Ecto neural progenitor cell (in vitro differentiated cells): ENCODE measurements around the gene SYT2.
"Not testable (repeated sequence)": the region's sequence is repeated elsewhere in the genome, so short reads cannot be mapped to it uniquely, and the experiment has no call there.

Experiments
- DNase-seq: peaks from one replicate; pipeline ENCODE4 v3.0.0-alpha.2; 2018; ENCODE audit warnings: low spot score

SYT2 gene

GRCh38 chr1:202623075-202623474, 87.2 kb downstream of the SYT2 start:
- DNase-seq, result no peak

- DNase-seq, result no peak
Observed at GRCh38 chr1:202622388-202622787, 87.9 kb downstream of the SYT2 start.

DNA sequence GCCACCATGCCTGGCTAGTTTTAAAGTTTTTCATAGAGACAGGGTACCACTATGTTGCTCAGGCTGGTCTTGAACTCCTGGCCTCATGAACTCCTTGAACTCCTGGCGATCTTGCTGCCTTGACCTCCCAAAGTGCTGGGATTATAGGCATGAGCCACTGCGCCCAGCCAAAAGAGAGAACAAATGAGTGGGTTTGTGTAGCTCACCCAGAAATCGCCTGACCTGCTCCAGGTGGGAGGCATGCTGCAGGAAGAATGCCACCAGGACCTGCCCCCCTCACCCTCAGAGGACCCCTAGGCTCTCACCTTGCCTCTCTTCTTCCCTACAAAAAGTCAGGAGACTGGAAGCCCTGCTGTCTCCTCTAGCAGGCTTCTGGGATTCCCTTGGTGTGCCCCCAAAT, 88.8 kb downstream of the SYT2 start:
- no peak for DNase-seq

- DNase-seq, result not testable (repeated sequence)
Observed at GRCh38 chr1:202620036-202620435, 90.2 kb downstream of the SYT2 start.

GRCh38 chr1:202619505-202619904, 90.7 kb downstream of the SYT2 start:
- DNase-seq, result no peak

- not testable (repeated sequence) for DNase-seq
Observed at GRCh38 chr1:202619012-202619411, 91.2 kb downstream of the SYT2 start.

DNA sequence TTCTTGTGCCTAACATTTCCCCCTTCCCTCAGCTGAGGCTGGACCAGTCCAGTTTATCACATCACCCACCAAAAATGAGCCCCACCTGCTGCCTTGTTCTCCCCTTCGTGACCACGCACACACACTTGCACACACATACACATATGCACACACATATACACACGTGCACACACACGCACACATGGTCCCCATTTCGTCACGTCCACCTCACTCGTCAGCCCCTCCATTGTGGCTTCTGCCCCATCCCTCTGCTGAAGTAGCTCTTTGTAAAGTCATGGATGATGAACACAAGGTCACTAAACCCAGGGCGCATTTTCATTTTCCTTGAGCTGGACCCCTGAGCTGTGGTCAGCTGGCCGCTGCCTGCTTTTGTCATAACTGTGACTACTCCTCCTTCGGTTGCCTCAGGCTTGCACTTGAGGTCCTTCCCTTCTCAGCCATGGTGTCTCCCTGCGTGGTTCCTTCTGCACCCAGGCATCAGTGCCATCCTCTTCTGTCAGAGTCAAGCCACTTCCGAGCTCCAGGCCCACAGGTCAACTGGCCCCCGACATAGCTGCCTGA, 93.8 kb downstream of the SYT2 start:
- no peak for DNase-seq

- no peak for DNase-seq
Observed at GRCh38 chr1:202615501-202616354, 94.5 kb downstream of the SYT2 start.

DNA sequence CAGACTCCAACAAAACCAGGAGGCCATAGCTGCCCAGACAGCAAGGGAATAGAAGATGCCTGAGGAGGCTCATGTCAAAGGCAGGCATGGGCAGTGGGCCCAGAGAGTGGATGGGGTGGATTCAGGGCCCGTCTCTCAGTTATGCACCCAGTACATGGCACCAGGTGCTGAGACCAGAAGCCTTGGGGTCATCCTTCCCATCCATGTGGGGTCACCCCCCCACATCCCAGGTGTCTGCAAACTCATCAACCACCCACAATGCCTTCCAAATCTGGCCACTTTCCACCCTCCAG, 95.1 kb downstream of the SYT2 start:
- DNase-seq, result not testable (repeated sequence)

GRCh38 chr1:202614363-202615207, 95.7 kb downstream of the SYT2 start:
- not testable (repeated sequence) for DNase-seq

GRCh38 chr1:202613571-202613970, 96.7 kb downstream of the SYT2 start:
- no peak for DNase-seq

DNA sequence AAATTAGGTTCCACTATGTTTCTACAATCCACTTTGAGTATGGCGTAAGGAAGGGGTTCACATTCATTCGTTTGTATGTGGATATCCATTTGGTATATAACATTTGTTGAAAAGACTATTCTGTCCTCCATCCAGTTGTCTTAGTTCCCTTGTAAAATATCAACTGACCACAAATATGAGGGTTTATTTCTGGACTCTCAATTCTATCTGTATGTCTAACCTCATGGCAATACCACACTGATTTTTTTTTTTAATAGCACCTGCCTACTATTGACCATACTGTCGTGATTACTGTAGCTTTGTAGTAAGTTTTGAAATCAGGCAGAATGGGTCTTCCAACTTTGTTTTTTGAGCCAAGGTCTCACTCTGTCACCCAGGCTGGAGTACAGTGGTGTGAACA, 98.2 kb downstream of the SYT2 start:
- DNase-seq, result not testable (repeated sequence)

GRCh38 chr1:202605515-202605914, 104.7 kb downstream of the SYT2 start:
- no peak for DNase-seq

GRCh38 chr1:202603435-202603834, 106.8 kb downstream of the SYT2 start:
- no peak for DNase-seq

DNA sequence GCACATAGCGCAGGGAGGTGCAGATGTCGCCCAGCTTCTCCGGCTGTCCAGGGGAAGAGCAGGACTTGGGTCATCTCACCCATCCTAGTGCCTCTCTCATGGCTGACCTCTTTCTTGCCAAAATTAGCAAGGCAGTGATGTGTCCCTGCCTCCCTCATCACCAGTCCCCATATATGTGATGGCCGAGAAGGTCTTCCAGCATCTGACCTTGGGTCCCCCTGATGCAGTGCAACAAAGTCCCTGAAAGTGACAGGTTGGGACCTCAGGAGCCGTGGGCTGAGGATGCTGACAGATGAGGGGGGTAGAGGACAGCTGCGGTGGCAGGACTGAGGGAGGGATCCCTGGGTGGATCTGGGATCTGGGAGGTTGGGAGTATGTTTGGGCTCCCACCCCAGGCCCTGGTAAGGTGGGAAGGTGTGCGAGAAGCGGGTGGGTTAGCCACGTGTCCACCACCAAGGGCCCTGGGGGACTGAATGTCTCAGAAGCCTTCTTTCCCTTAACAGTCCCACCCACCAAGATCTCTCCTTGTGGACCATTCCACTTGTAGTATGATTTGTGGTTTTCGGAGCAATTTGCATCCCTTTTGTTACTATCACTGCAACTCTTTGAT, 109.7 kb downstream of the SYT2 start:
- DNase-seq, result no peak

DNA sequence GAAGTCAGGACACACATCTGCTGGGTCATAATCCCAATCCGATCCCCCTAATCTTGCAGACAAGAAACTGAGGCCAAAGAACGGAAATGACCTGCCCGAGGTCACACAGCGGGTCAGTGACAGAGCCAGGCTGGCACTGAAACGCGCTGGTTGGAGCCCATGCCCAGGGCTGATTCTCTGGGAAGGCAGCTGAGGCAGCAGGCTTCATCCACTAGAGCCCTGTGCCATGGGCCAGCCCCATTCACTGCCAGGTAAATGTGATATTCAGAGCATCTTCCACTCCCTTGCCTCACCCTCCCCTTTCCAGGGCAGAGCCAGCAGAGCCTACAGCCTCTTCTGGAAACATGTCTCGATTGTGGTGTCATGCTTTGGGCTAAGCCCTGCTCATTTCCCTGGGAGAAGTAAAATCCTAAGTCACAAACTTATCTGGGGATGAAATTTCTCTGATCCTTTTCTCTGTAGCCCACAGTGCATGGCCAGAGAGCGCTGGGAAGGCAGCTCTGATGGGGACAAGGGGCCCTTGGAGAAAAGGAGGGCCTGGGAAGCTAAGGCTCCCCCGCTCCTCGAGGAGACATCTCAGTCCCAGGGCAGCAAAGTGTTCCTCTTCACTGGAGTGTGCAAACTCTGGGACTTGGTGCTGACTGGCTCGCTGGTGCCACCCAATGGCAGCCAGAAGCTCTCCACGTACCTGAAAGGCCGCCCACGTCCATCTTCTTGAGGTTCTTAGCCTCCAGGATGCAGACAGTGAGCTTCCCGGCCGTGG, 110.4 kb downstream of the SYT2 start:
- DNase-seq, result peak; percentile 73

DNA sequence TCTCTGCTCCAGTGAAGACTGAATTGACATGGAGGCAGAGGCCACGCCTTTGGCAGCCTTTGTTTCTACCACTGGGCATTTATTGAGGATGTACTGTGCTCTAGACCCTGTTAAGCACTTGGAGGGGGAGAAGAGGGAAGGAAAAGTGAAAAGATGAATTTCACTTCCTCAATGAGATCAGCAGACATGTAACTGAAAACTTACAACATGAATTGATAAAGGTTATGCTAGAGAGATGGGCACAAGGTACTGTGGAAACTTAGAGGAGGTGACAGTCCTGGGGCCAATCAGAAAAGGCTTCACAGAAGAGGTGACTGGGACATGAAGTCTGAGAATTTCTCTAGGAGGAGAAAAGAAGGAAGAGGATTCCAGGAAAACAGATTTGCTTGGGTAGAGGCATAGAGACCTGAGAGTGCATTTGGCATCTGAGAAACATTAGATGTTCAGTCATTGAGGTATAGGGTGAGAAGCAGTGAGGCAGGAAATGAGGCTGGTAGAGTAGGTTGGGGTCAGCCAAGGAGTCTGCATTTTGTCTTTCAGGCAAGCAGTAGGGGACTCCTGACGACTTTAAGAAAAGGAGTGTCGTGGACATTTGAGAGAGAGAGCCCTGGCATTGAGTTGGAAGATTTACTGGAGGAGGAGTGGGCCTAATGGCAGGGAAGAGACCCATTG, 113.0 kb downstream of the SYT2 start:
- no peak for DNase-seq

DNA sequence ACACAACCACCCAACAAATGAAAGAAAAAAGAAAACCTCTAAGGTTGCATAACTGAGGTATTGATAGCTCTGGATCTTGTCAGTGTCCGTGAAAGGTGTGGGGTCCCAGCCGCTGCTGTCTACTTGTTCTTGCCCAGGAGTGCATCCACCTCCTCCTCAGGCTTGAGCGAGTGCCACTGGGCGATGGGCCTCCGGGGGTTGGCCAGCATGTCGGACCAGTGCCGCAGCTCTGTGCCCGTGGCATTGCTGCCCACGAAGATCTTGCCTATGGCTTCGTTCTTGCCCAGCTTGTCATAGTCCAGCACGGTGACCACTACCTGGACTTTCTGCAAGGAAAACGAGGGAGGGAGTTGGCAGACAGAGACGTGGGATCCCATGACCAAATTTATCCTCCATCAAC, 113.6 kb downstream of the SYT2 start:
- DNase-seq, result no peak

- no peak for DNase-seq
Observed at GRCh38 chr1:202593845-202594244, 116.4 kb downstream of the SYT2 start.

DNA sequence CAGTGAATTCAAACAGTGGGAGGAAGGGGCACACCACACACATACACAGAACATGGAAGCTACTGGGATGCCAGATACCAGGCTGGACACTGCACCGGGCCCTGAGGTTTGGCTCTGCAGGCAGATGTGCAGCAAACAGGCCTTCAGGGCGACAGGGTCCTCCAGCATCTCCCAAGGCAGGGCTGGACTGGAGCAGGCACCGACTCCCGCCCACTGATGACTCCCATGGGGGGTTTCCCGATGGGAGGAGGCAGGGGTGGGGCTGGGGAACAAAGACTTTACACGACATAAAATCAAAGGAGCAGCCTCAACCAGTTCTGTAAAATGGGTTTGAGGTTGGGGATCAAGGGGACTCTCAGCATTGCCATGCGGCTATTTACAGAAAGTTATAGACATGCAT, 118.1 kb downstream of the SYT2 start:
- DNase-seq, result no peak

- DNase-seq, result no peak
Observed at GRCh38 chr1:202591515-202591914, 118.7 kb downstream of the SYT2 start.
